SK-MEL-5 (cell line): ENCODE measurements around the gene LDB3. TPM values are rescaled to one million over a fixed set of nuclear protein-coding genes. Genes with fewer than 3 reads are reported as not detected.
A peak's percentile ranks its signal among the peaks of the same experiment; 100 is the strongest.

Experiments used
- DNase-seq: peaks from one replicate; pipeline ENCODE4 v3.0.0-alpha.2; 2016; ENCODE audit warnings: low read depth, low spot score
- in situ Hi-C: cut with HindIII; loops from 2 replicates; pipeline ENCODE4 v1.10.0; 2016; ENCODE audit warnings: low sequenced_read_pairs, high pct_unique_total_duplicates, low pct_unique_long_range_greater_than_20kb
- total RNA-seq: library from RNA; depleted of rRNA; stranded (reverse); fragments of >200 nt; shearing (Covaris generic); gene quantifications from 2 replicates; pipeline ENCODE4 v1.2.3, GENCODE V29; 2014

The LDB3 gene
- total RNA-seq, 1 experiment from 2014 or later: 0.61 TPM

- in situ Hi-C loops: no loop called here
Observed at GRCh38 chr10:86691333-86692022, 23.2 kb downstream of the LDB3 start.

GRCh38 chr10:86692023-86692514 is 23.8 kb downstream of the LDB3 start:
- in situ Hi-C loops: no loop called here
- no peak for DNase-seq

More at GRCh38 chr10:86691333-86692022, 23.2 kb downstream of the LDB3 start:
- no peak for DNase-seq

GRCh38 chr10:86692664-86693063 is 24.4 kb downstream of the LDB3 start:
- in situ Hi-C loops: no loop called here

GRCh38 chr10:86693275-86693674 is 25.0 kb downstream of the LDB3 start:
- DNase-seq: no peak
- in situ Hi-C loops: no loop called here

More at GRCh38 chr10:86692664-86693063, 24.4 kb downstream of the LDB3 start:
- DNase-seq: no peak

GRCh38 chr10:86693721-86694369 is 25.5 kb downstream of the LDB3 start:
- in situ Hi-C loops: no loop called here
- peak; percentile 33 for DNase-seq

- in situ Hi-C loops: no loop called here
Observed at GRCh38 chr10:86698207-86698940, 30.1 kb downstream of the LDB3 start.

GRCh38 chr10:86699125-86699524 is 30.8 kb downstream of the LDB3 start:
- in situ Hi-C loops: no loop called here
- no peak for DNase-seq

More at GRCh38 chr10:86698207-86698940, 30.1 kb downstream of the LDB3 start:
- DNase-seq: no peak

- in situ Hi-C loops: no loop called here
- DNase-seq: no peak
Observed at GRCh38 chr10:86699541-86699940, 31.2 kb downstream of the LDB3 start.

GRCh38 chr10:86699991-86700840 is 31.9 kb downstream of the LDB3 start:
- in situ Hi-C loops: no loop called here
- DNase-seq: no peak

- in situ Hi-C loops: no loop called here
- DNase-seq: no peak
Observed at GRCh38 chr10:86700851-86701617, 32.7 kb downstream of the LDB3 start.

- no peak for DNase-seq
- in situ Hi-C loops: no loop called here
Observed at GRCh38 chr10:86703176-86703575, 34.9 kb downstream of the LDB3 start.

- in situ Hi-C loops: no loop called here
- no peak for DNase-seq
Observed at GRCh38 chr10:86705139-86705538, 36.8 kb downstream of the LDB3 start.

GRCh38 chr10:86705905-86706304 is 37.6 kb downstream of the LDB3 start:
- no peak for DNase-seq
- in situ Hi-C loops: no loop called here

- in situ Hi-C loops: no loop called here
- no peak for DNase-seq
Observed at GRCh38 chr10:86706401-86706841, 38.1 kb downstream of the LDB3 start.

- in situ Hi-C loops: no loop called here
- no peak for DNase-seq
Observed at GRCh38 chr10:86706977-86707376, 38.7 kb downstream of the LDB3 start.

GRCh38 chr10:86707505-86707904 is 39.2 kb downstream of the LDB3 start:
- in situ Hi-C loops: no loop called here
- no peak for DNase-seq
